IPS-18a (cell line): ENCODE results near the gene KRT72.

ENCODE experiments used
- H3K27ac ChIP-seq: one replicate; pipeline ENCODE4 v1.5.1; 2013; ENCODE audit warnings: low read length
- H3K27me3 ChIP-seq: one replicate; pipeline ENCODE4 v1.6.1; 2013; ENCODE audit warnings: mild to moderate bottlenecking, low read length; ENCODE audit not compliant: control insufficient read depth, insufficient read depth
- H3K36me3 ChIP-seq: one replicate; pipeline ENCODE4 v1.6.1; 2013; ENCODE audit warnings: low read depth, low read length; ENCODE audit not compliant: control insufficient read depth
- H3K4me1 ChIP-seq: one replicate; pipeline ENCODE4 v1.6.1; 2013; ENCODE audit warnings: low read depth, low read length; ENCODE audit not compliant: control insufficient read depth
- H3K4me3 ChIP-seq: one replicate; pipeline ENCODE4 v1.5.1; 2013; ENCODE audit warnings: low read length
- H3K9ac ChIP-seq: one replicate; pipeline ENCODE4 v1.6.1; 2013; ENCODE audit warnings: mild to moderate bottlenecking, low read length, moderate library complexity
- H3K9me3 ChIP-seq: one replicate; pipeline ENCODE4 v1.6.1; 2013; ENCODE audit warnings: low read depth, low read length; ENCODE audit not compliant: control insufficient read depth

KRT72 gene

DNA sequence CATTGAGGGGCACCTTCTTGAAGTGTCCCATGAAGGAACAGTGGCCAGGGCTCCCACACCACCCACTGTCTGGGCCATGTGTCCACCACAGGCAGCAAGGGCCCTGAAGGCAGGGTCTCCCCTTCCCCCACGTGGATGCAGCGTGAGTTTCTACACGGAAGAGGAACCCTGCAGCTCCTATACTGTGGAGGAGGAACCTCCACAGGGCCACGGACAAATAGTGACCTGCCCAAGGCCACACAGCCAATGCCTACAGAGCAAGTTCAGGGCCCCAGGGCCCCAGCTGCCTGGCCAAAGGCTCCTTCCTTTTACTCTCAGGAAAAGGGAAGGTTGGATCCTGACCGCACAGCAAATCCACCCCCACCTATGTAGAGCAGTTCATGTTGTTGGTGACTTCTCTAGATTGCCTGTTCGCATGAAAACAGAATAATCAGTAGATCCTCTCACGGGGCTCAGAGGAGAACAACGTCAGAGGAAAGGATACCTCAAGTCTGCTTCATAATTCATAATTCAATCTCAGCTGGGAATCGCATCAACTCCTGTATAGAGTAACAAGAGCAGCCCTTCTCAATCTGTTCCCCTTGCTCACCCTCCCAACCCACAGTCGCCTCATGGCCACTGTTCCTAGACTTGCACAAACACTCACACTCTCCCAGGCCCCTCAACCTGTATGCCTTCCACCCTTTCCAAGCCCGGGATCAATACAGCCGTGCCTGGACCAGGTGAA lies 28.2 kb upstream of the KRT72 start:
- Histone ChIP-seq H3K27me3 (no peaks in the 10 kb centered on the region), H3K9ac (no peak overlapping the region), H3K4me1 (no peaks in the 10 kb centered on the region), H3K9me3 (no peaks in the 10 kb centered on the region), H3K27ac (no peak overlapping the region), H3K36me3 (no peaks in the 10 kb centered on the region), H3K4me3 (no peak overlapping the region)

DNA sequence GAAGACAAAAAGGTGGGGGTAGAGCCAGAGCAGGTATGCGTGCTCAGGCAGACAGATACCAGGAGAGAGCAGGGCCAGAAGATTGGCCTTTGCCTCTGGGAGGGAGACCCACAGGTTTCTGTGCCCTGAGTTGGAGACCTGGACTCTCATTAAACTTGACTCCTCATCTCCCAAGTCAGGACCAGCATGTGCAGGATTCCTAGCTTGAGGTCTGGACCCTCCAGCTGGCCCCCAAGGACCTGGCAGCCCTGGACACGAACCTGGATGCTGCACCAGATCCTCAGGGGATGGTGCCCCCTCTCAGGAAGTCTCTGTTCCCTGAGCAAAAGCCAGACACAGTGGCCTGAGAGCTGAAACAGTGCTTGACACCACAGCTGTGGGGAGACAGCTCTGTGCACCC lies 27.6 kb upstream of the KRT72 start:
- Histone ChIP-seq H3K27ac (no peak overlapping the region), H3K4me3 (no peak overlapping the region), H3K4me1 (no peaks in the 10 kb centered on the region), H3K27me3 (no peaks in the 10 kb centered on the region), H3K36me3 (no peaks in the 10 kb centered on the region), H3K9ac (no peak overlapping the region), H3K9me3 (no peaks in the 10 kb centered on the region)

DNA sequence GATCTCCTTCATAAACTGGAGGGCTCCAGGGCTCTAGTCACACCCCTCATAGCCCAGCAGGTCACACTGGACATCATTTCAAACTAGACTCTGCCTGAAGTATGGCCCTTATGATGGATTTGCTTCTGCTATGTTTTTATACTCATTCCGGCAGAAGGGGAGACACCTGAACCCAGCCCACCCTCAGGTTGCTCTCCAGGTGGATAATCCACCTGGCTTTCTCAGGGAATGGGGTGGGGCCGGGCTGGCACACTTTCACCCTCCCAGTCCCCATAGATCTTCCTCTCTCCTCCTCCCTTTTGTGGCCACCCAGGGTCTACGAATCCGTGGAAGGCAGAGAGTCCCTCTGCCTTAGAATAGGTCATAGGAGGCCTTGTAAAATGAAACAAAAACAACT lies 26.8 kb upstream of the KRT72 start:
- Histone ChIP-seq H3K27ac (no peak overlapping the region), H3K9ac (no peak overlapping the region), H3K4me3 (no peak overlapping the region), H3K36me3 (no peaks in the 10 kb centered on the region), H3K9me3 (no peaks in the 10 kb centered on the region), H3K4me1 (no peaks in the 10 kb centered on the region), H3K27me3 (no peaks in the 10 kb centered on the region)

DNA sequence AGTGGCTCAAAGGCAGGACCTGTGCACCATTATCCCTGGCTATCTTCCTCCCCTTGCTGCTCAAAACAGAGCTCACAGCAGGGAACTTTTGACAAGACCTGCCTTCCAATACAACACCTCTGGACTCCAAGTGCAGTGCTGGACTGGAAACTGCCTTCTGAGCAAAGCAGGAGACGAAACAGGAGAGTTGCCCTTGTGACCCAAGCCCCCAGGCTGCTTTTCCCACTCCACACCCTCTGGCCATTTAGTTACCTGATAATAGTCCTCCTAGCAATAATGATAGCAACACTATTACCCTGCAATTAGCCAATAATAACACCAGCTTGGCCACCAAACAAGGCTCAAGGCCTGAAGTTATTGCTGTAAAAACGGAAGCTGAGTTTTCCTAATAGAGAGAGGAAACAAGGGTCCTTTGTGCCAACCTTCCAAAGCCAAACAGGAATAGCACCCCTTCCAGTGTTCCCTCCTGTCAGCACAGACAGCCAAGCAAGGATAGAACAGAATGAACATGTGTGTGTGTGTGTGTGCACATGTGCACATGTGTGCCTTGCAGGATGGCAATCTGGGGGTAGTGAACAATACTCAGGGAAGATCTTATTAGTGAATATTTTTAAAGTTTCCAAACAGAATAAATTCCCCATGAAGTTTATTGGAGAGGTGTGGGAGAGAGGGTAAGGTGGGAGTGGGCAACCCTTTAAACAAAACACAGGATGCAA lies 26.3 kb upstream of the KRT72 start:
- H3K27ac ChIP-seq: no peak overlapping the region
- no peaks in the 10 kb centered on the region for H3K36me3 ChIP-seq
- H3K9ac ChIP-seq: no peak overlapping the region
- no peak overlapping the region for H3K4me3 ChIP-seq
- H3K9me3 ChIP-seq: no peaks in the 10 kb centered on the region
- H3K27me3 ChIP-seq: no peaks in the 10 kb centered on the region
- H3K4me1 ChIP-seq: no peaks in the 10 kb centered on the region

DNA sequence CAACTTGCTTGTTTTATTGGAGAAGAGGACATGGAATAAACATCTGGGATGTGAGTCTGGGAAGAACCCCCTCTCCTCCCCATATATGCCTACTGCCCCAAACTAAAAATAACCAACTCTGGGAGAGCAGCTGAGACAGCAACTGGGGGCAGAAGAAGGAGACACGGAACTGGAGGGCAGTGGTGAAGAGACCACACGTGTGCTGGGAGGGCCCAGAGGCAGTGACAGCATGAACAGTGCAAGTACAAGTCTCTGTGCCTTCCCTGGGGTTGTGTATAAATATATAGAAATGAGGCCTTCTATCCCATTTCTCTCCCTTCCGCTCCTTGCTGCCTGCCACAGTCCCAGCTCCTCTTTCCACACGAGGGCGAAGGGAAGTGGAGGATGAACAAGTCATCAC lies 21.1 kb upstream of the KRT72 start:
- Histone ChIP-seq H3K4me3 (no peak overlapping the region), H3K36me3 (no peaks in the 10 kb centered on the region), H3K27me3 (no peaks in the 10 kb centered on the region), H3K9me3 (no peaks in the 10 kb centered on the region), H3K9ac (no peak overlapping the region), H3K4me1 (no peaks in the 10 kb centered on the region), H3K27ac (no peak overlapping the region)

DNA sequence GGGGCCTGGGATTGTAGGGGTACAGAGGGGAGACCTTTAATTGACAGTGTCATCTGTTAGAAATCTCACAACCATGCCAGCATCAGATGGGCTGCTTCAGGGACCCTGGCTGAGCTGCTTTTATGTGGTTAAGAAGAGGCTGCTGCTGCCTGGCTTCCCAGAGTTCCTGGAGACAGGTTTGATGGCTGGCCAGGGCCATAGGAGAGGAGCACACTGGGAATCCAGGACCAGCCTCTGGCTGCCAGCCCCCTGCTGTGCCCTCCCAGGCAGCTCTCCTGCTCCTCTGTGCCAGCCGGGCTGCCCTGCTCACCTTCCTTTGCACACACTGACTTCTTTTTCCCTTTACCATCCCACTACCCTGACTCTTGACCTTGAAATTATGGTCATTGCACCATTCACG lies 17.6 kb upstream of the KRT72 start:
- H3K27me3 ChIP-seq: no peaks in the 10 kb centered on the region
- no peaks in the 10 kb centered on the region for H3K36me3 ChIP-seq
- H3K4me3 ChIP-seq: no peak overlapping the region
- no peak overlapping the region for H3K9ac ChIP-seq
- no peak overlapping the region for H3K27ac ChIP-seq
- no peaks in the 10 kb centered on the region for H3K9me3 ChIP-seq
- H3K4me1 ChIP-seq: no peaks in the 10 kb centered on the region

DNA sequence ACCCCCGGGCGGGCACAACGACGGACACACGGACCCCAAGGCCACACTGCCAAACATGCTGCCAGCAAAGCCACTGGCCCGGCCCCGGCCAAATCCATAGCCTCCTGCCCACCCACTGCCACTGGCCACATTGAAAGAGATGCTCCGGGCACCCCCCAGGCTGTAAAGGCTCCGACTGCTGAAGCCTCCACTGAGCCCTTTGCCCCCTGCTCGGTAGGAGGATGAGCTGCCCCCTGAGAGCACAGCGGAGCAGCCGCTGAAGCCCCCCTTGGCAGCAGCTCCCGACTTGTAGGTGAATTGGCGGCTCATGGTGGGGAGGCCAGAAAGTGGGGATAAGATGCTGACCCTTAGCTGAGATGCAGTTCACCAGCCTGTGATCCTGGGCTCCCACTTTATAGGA lies 17.0 kb upstream of the KRT72 start, which contains the start of gene KRT73:
KRT73 (minus strand) TSS at position 344 of the 400 bp plus-strand sequence; CDS start at position 309, 35 bp downstream.
- Histone ChIP-seq H3K27ac (no peak within 1 kb of the TSS), H3K9me3 (no peaks in the 10 kb centered on the region), H3K4me3 (no peak within 1 kb of the TSS), H3K4me1 (no peaks in the 10 kb centered on the region), H3K27me3 (no peaks in the 10 kb centered on the region), H3K9ac (no peak within 1 kb of the TSS), H3K36me3 (no peaks in the 10 kb centered on the region)

DNA sequence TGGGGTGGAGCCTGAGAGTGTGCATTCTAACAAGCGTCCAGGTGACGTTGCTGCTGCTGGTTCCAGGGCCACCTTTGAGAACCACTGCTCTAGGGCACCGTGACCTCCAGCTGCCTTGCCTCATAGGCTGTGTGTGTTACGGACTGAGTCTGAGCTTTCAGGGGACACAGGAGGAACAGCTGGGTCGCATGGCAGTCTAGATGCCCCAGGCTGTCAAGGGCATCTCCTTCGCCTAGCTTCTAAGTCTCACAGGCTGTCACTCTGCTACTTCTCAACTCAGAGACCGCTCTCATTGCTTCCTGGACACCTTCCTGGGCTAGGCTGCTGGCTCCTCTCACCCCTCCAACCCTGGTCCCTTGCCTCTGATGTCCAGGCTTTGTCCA lies 16.1 kb upstream of the KRT72 start:
- Histone ChIP-seq H3K36me3 (no peaks in the 10 kb centered on the region), H3K9me3 (no peaks in the 10 kb centered on the region), H3K4me1 (no peaks in the 10 kb centered on the region), H3K4me3 (no peak overlapping the region), H3K27me3 (no peaks in the 10 kb centered on the region), H3K27ac (no peak overlapping the region), H3K9ac (no peak overlapping the region)

DNA sequence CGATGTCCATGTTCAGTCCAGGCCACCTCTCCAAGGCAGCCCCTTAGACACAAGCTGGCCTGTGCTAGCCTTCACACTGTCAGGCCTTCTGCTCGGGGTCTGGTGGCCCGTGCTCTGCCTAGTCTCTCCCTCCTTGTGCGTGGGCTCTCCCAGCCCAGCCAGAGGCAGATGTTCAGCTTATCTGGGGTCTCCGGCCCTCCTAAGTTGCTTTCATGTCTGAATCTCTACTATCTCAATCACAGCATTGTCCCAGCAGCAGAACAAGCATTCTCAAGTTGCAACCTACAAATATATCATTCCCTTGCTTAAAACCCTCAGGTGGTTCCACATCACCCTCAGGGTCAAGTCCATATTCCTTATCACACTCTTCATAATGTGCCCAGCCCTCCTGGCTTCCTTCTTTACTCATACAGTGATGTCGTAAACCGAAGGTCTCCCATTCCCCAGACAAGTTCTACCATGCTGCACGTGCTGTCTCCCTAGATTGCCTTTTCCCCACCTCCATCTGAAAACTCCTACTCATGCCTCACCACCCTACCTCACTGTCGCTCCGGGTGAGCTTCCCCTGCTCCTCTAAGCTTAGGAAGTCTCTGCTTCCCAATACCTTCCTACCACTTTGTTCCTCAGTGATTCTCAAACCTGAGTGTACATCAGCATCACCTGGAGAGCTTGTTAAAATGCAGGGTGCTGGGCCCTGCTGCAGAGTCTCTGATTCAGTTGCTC lies 15.6 kb upstream of the KRT72 start:
- Histone ChIP-seq H3K27ac (no peak overlapping the region), H3K27me3 (no peaks in the 10 kb centered on the region), H3K4me1 (no peaks in the 10 kb centered on the region), H3K36me3 (no peaks in the 10 kb centered on the region), H3K9me3 (no peaks in the 10 kb centered on the region), H3K9ac (no peak overlapping the region), H3K4me3 (no peak overlapping the region)

DNA sequence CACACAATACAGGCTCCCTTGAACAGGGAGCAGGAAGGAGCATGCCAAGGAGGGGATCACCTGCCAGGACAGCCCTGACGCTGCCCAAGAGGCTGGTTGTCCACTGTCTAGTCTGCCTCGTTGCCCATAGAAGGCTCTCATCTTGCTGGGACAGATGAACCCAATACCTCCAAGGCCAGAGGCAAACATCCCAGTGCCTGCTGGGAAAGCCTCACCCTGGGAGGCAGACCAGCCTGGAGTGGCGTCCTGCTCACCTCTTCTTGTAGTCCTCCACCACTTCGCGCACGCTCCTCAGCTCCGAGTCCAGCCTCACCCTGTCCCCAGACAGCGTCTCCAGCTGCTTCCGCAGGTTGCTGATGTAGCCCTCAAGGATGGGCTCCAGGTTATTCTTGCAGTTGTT lies 14.6 kb upstream of the KRT72 start:
- H3K4me1 ChIP-seq: no peaks in the 10 kb centered on the region
- H3K9ac ChIP-seq: no peak overlapping the region
- no peaks in the 10 kb centered on the region for H3K36me3 ChIP-seq
- no peak overlapping the region for H3K27ac ChIP-seq
- peaks cover 7% of the 10 kb centered on the region for H3K27me3 ChIP-seq
- H3K4me3 ChIP-seq: no peak overlapping the region
- no peaks in the 10 kb centered on the region for H3K9me3 ChIP-seq

DNA sequence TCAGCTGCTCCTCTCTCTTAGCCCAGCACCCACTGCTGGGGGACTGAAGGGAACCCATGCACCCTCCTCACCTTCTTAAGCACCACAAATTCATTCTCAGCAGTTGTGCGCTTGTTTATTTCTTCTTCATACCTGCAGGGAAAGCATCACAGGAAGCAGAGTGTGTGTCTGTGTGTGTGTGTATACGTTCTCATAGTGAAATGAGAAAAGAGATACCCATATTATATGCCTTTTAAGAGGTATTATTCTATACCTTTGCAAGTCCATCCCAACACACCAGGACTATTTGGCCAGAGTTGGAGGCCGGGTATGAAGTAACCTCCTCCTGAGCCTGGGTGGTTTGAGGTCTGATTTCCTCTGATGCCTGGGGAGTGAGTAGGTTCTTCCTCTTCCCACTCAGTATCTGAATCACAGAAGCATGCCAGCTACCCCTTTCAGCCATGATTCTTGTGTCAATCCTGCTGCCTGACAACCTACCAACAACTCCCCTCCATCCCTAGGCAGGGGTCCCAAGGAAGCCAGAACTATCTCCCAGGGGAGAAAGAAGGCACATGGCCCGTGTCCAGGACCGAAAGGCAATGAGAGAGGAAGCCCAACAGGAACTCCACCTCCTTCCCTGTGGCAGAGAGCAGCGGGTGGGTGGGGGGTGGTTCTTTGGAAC lies 14.1 kb upstream of the KRT72 start:
- Histone ChIP-seq H3K9me3 (no peaks in the 10 kb centered on the region), H3K9ac (no peak overlapping the region), H3K27ac (no peak overlapping the region), H3K27me3 (peaks cover 7% of the 10 kb centered on the region), H3K4me3 (no peak overlapping the region), H3K4me1 (no peaks in the 10 kb centered on the region), H3K36me3 (no peaks in the 10 kb centered on the region)
